A549 (cell line): ENCODE measurements around the gene PHF21A. TPM values are rescaled to one million over a fixed set of nuclear protein-coding genes. Genes with fewer than 3 reads are reported as not detected.

Experiments used
- ATAC-seq, 2 experiments: fragments of 200-7000 bp in 1 of 2; fragments of >200 bp in 1 of 2; cut with Nextera tagmentation in 1 of 2; cut with Tn5 transposase in 1 of 2; 3 replicates each; pipeline versions ENCODE4 v1.8.0 to v1.9.1; 2018 to 2020; ENCODE audit warnings: mild to moderate bottlenecking in 1 of 2, moderate library complexity in 1 of 2
- CTCF ChIA-PET: fragments of 300-600 bp; sonication (Branson Sonifier 250); formaldehyde crosslinking; extraction: SDS; loops from one replicate; lab custom pipeline; 2021; ENCODE audit warnings: antibody characterized with exemption, inconsistent platforms; lab: Yijun Ruan, JAX
- POLR2A ChIA-PET: fragments of 350-600 bp; formaldehyde crosslinking; extraction: SDS; loops from one replicate; lab custom pipeline; 2021; ENCODE audit warnings: antibody characterized with exemption, inconsistent platforms; lab: Yijun Ruan, JAX
- DNase-seq, 2 experiments: peaks; one replicate each; pipeline versions ENCODE4 v3.0.0 to v3.0.0-alpha.2; 2011 to 2016; ENCODE audit warnings: low read depth in 1 of 2, low spot score in 1 of 2
- FAIRE-seq: peaks from 2 replicates; lab custom pipeline; 2011; peaks lifted over from hg19 to GRCh38; lab: Jason Lieb, UNC
- H3K27ac ChIP-seq, 2 experiments: fragments of >200 bp; sonication (Bioruptor Twin); formaldehyde crosslinking; 3 replicates each; pipeline ENCODE4 v1.5.1; 2016 to 2017
- H3K4me1 ChIP-seq: fragments of >200 bp; sonication (Bioruptor Twin); formaldehyde crosslinking; 3 replicates; pipeline ENCODE4 v1.6.1; 2016
- H3K4me2 ChIP-seq: fragments of >200 bp; sonication (Bioruptor Twin); formaldehyde crosslinking; 3 replicates; pipeline ENCODE4 v1.6.1; 2016
- H3K4me3 ChIP-seq: fragments of >200 bp; sonication (Bioruptor Twin); formaldehyde crosslinking; 3 replicates; pipeline ENCODE4 v1.5.1; 2016
- H3K9me3 ChIP-seq: fragments of >200 bp; sonication (Bioruptor Twin); formaldehyde crosslinking; 3 replicates; pipeline ENCODE4 v1.6.1; 2016
- ATOH8 ChIP-seq: fragments of 250-450 bp; sonication (Bioruptor Pico); IDR thresholded peaks from 2 replicates; pipeline ENCODE4 v1.5.0; 2020; ENCODE audit warnings: low read depth, mild to moderate bottlenecking, moderate library complexity
- CEBPB ChIP-seq, 2 experiments: fragments of >200 bp in 1 of 2; sonication (Bioruptor Twin) in 1 of 2; formaldehyde crosslinking in 1 of 2; IDR thresholded peaks; 2 replicates each; pipeline ENCODE4 v1.6.1; 2012 to 2016
- EP300 ChIP-seq, 2 experiments: fragments of >200 bp; sonication (Bioruptor Twin); formaldehyde crosslinking; IDR thresholded peaks; 2 replicates in 1 of 2; 3 replicates in 1 of 2; pipeline ENCODE4 v1.6.1; 2016 to 2017
- FOSB ChIP-seq: fragments of 250-450 bp; sonication (Bioruptor Pico); IDR thresholded peaks from 2 replicates; pipeline ENCODE4 v1.5.0; 2020; ENCODE audit warnings: mild to moderate bottlenecking, moderate library complexity
- FOSL2 ChIP-seq, 2 experiments: fragments of 450-650 bp in 1 of 2; fragments of >200 bp in 1 of 2; sonication (Bioruptor Twin) in 1 of 2; formaldehyde crosslinking; IDR thresholded peaks; 2 replicates each; pipeline versions ENCODE4 v1.5.0 to v1.6.1; 2016 to 2020; ENCODE audit warnings: mild to moderate bottlenecking in 1 of 2, moderate library complexity in 1 of 2
- HDAC2 ChIP-seq: fragments of 200-600 bp; sonication (generic); IDR thresholded peaks from 2 replicates; pipeline ENCODE4 v1.6.1; 2016
- HES2 ChIP-seq: fragments of >200 bp; sonication (Bioruptor Twin); formaldehyde crosslinking; IDR thresholded peaks from 2 replicates; pipeline ENCODE4 v1.6.1; 2016
- JUN ChIP-seq, 2 experiments: fragments of >200 bp; sonication (Bioruptor Twin); formaldehyde crosslinking; IDR thresholded peaks; 2 replicates in 1 of 2; 3 replicates in 1 of 2; pipeline ENCODE4 v1.6.1; 2016 to 2017
- JUNB ChIP-seq: fragments of >200 bp; sonication (Bioruptor Twin); formaldehyde crosslinking; IDR thresholded peaks from 2 replicates; pipeline ENCODE4 v1.6.1; 2016
- NPAS2 ChIP-seq: fragments of 250-450 bp; sonication (Bioruptor Pico); IDR thresholded peaks from 2 replicates; pipeline ENCODE4 v1.8.0; 2022; ENCODE audit warnings: mild to moderate bottlenecking, moderate library complexity, borderline replicate concordance
- RCOR1 ChIP-seq: fragments of 150-350 bp; IDR thresholded peaks from 2 replicates; pipeline ENCODE4 v1.6.1; 2014; ENCODE audit warnings: antibody characterized with exemption, low read length, low read depth
- RNF2 ChIP-seq: fragments of 200-600 bp; sonication (generic); IDR thresholded peaks from 2 replicates; pipeline ENCODE4 v1.6.1; 2016; ENCODE audit warnings: low read depth, mild to moderate bottlenecking, antibody characterized with exemption, moderate library complexity, borderline replicate concordance
- ZFP36 ChIP-seq: fragments of 450-650 bp; IDR thresholded peaks from 2 replicates; pipeline ENCODE4 v1.6.1; 2014; ENCODE audit warnings: borderline replicate concordance; ENCODE audit not compliant: partially characterized antibody
- WGBS: methylation state at CpG from one replicate; pipeline ENCODE4 v1.1.6; 2017; ENCODE audit errors: missing lambda C conversion rate; 5-methylcytosine and 5-hydroxymethylcytosine counted together
- polyA plus RNA-seq, 4 experiments: library from polyadenylated mRNA; depleted of rRNA in 3 of 4; stranded (reverse); fragments of >200 nt; fragmentation: RNase III in 1 of 4; extraction: RNeasy Plus Mini Kit Qiagen cat#74134 plus additional on column Dnase treatment in 1 of 4; gene quantifications; 2 replicates in 3 of 4; 3 replicates in 1 of 4; pipeline ENCODE4 v1.2.3, GENCODE V29; 2011 to 2017

PHF21A gene
- polyA plus RNA-seq, 2 of the 4 experiments (the other 2 are of a cell fraction): 20.0 to 31.9 TPM

DNA sequence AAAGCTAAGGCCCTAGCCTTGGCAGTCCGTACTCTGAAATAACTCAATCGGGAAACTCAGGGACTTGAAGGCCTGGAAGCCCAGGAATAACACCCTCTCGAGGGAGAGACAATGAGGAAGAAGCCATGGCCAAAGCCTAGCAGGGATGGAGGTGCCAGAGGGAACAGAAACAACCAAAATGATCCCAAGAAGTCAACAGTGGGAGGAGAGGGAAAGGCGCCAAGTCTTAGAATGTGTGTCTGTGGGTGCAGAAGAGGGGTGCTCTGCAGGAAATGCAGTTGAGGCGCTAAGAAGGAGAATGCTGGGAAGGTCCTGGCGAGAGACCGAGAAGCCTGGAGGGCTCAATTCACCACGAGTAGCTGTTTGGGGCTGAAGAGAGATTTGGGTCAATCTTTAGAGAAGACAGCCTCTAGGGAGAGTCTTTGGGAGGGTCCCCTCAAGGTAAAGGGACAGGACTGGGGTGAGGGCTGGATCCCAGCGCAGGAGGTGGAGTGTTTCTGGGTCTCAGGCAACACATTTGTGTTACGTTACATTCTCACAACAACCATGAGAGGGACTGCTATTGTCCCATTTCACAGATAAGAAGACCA lies 236.6 kb downstream of the PHF21A start:
- H3K4me1 ChIP-seq: peaks cover 25% of the 10 kb centered on the region
- no peak for DNase-seq
- H3K4me2 ChIP-seq: no peak overlapping the region; the same call in 2 of the 3 replicates
- TF ChIP-seq NPAS2 (CRISPR knock-in tag) (no peak), JUNB (no peak), RNF2 (no peak), CEBPB (IDR thresholded peaks at IDR 0.05) (no peak), FOSB (no peak), HDAC2 (no peak), HES2 (no peak), RCOR1 (no peak), ZFP36 (no peak), FOSL2 (IDR thresholded peaks at IDR 0.05) (no peak), FOSL2 (CRISPR knock-in tag; IDR thresholded peaks at IDR 0.05) (no peak), JUN (IDR thresholded peaks at IDR 0.05) (no peak), ATOH8 (CRISPR knock-in tag) (no peak), EP300 (IDR thresholded peaks at IDR 0.05) (no peak)
- FAIRE-seq: no peak
- no peaks in the 10 kb centered on the region for H3K9me3 ChIP-seq
- no peak overlapping the region for H3K27ac ChIP-seq
- WGBS: 79% methylated on average over 10 of the region's 10 CpGs
- H3K4me3 ChIP-seq: no peak overlapping the region; the same call in 2 of the 3 replicates
- no peak for ATAC-seq
- POLR2A ChIA-PET: no interaction called here
- CTCF ChIA-PET: interaction anchor here (2.1 to 5.6 kb wide), 2 partner anchors 12 to 22 kb away, joined by 6 to 39 read pairs; no protein-coding TSS in a partner anchor

Other genes with a start within 250 kb of the PHF21A start
- 2.6 and 2.7 TPM in 2 replicates for gene MAPK8IP1, start 235.8 kb downstream of the PHF21A start, polyA plus RNA-seq (2011; rRNA removed)
- gene MAPK8IP1, start 235.8 kb downstream of the PHF21A start, polyA plus RNA-seq (2017; fragmentation: RNase III; extraction: RNeasy Plus Mini Kit Qiagen cat#74134 plus additional on column Dnase treatment): 5.4 to 5.8 TPM (median 5.7 TPM) in 3 replicates
- gene FREY1, start 214.2 kb downstream of the PHF21A start, polyA plus RNA-seq (2011; rRNA removed): 0.17 TPM in 1 of 2 replicates, not detected in the other
- gene FREY1, start 214.2 kb downstream of the PHF21A start, polyA plus RNA-seq (2017; fragmentation: RNase III; extraction: RNeasy Plus Mini Kit Qiagen cat#74134 plus additional on column Dnase treatment): 0.18 to 0.22 TPM (median 0.21 TPM) in 3 replicates
- gene PEX16, start 203.6 kb downstream of the PHF21A start, polyA plus RNA-seq (2011; rRNA removed): 18.0 and 20.2 TPM in 2 replicates
- gene PEX16, start 203.6 kb downstream of the PHF21A start, polyA plus RNA-seq (2017; fragmentation: RNase III; extraction: RNeasy Plus Mini Kit Qiagen cat#74134 plus additional on column Dnase treatment): 16.2 to 18.2 TPM (median 17.8 TPM) in 3 replicates
- 0.97 and 1.2 TPM in 2 replicates for gene LARGE2, start 198.8 kb downstream of the PHF21A start, polyA plus RNA-seq (2011; rRNA removed)
- gene LARGE2, start 198.8 kb downstream of the PHF21A start, polyA plus RNA-seq (2017; fragmentation: RNase III; extraction: RNeasy Plus Mini Kit Qiagen cat#74134 plus additional on column Dnase treatment): 1.4 to 2.3 TPM (median 2.1 TPM) in 3 replicates
- 0.48 and 0.61 TPM in 2 replicates for gene CREB3L1, start 156.2 kb upstream of the PHF21A start, polyA plus RNA-seq (2011; rRNA removed)
- 2.1 to 2.7 TPM (median 2.3 TPM) in 3 replicates for gene CREB3L1, start 156.2 kb upstream of the PHF21A start, polyA plus RNA-seq (2017; fragmentation: RNase III; extraction: RNeasy Plus Mini Kit Qiagen cat#74134 plus additional on column Dnase treatment)
- gene DGKZ, start 226.0 kb upstream of the PHF21A start, polyA plus RNA-seq (2011; rRNA removed): 12.8 and 14.5 TPM in 2 replicates
- gene DGKZ, start 226.0 kb upstream of the PHF21A start, polyA plus RNA-seq (2017; fragmentation: RNase III; extraction: RNeasy Plus Mini Kit Qiagen cat#74134 plus additional on column Dnase treatment): 28.4 to 30.7 TPM (median 28.4 TPM) in 3 replicates